ENCODE measurements around the gene MMAA.
"Not testable (repeated sequence)": the region's sequence is repeated elsewhere in the genome, so short reads cannot be mapped to it uniquely, and the experiment has no call there.

Gene MMAA

DNA sequence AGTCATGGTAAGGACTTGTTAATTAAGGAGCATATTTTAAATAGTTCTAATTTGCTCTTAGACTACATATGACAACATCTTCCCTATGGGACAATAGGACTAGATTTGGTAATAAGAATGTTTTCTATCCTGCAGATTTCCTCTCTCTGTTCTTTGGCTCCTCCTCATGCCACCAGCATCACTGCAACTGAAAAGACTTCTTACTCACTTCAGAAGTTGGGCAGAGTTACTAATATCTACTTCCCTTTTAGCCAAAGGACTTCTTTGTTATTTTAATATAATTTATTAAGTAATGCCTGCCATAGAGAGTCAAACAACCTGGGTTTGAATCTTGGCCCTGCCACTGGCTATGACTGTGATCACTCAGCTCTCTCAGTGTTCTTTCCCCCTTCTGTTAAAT is 16.4 kb downstream of the MMAA start:
- DNase-seq = no peak

DNA sequence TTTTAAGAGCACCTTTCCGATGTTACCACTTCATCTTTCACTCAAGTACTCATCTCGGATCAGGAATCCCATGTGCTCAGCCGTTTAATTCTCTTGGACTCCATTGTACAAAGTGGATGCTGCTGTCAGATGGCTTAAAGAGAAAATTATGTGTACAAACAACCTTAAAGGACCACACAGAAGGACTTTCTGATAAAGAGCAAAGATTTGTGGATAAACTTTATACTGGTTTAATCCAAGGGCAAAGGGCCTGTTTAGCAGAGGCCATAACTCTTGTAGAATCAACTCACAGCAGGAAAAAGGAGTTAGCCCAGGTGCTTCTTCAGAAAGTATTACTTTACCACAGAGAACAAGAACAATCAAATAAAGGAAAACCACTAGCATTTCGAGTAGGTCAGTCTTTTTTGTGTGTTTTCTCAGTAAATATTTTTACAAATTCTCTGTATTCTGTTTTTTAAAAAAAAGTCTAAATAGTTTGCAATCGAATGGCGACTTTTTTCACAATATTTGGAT is 20.1 kb downstream of the MMAA start:
- no peak for DNase-seq

DNA sequence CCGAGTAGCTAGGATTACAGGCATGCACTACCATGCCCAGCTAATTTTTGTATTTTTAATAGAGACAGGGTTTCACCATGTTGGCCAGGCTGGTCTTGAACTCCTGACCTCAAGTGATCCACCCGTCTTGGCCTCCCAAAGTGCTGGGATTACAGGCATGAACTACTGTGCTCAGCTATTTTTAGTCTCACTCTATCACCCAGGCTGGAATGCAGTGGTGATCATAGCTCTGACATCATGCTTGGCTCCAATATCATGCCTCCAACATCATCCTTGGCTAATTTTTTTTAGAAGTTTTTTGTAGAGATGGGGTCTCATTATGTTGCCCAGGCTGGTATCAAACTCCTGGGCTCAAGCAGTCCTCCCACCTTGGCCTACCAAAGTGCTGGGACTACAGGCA is 21.1 kb downstream of the MMAA start:
- not testable (repeated sequence) for DNase-seq

DNA sequence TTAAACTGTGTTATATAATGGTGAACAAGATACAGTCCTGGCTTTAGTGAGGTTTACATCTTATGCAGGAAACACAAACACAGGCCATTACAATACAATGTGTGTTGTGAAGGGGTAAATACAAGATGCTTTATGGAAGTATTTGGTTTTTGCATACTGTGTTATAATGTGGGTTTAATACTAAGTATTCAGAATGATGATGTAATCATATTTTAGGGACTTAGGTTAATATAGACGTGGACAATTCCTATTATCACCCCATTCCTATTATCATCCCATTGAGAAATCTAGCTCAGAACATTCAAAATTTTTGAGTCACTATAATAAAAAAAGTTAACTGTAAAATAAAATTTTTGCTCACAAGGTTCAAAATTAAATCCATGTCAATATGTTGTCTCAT is 24.1 kb downstream of the MMAA start:
- no peak for DNase-seq

DNA sequence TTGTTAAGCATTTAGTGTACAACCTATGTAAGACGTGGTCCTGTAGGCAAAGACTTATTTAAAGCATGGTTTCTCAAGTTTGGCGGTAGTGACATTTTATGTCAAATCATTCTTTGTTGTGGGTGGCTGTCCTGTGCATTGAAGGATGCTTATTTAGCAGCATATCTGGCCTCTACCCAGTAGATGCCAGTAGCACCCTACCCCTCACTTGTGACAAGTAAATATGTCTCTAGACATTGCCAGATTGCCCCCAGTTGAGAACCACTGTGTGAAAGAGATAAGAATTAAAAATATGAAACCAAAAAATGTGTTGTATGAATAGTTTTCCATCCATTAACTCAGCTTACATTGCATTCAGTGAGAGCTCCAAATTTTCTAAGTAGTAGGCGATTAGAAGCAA is 25.5 kb downstream of the MMAA start:
- DNase-seq = no peak

DNA sequence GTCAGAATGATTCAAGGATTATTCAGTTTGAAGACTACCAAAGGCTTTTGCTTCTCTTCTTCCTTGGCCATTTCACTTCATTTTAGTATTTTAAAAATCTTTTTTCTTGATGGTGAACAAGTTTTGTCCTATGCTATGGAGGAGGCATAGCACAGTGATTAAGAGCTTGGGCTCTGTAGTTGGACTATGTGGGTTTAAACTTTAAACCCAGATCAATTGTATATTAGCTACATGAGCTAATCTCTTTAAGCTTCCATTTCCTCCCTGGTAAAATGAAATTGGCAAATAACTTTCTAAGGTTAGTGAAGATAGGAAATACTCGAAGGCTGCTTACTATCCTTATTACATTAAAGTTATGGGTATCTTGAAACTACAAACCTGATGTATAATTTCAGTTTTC is 37.0 kb downstream of the MMAA start:
- no peak for DNase-seq

DNA sequence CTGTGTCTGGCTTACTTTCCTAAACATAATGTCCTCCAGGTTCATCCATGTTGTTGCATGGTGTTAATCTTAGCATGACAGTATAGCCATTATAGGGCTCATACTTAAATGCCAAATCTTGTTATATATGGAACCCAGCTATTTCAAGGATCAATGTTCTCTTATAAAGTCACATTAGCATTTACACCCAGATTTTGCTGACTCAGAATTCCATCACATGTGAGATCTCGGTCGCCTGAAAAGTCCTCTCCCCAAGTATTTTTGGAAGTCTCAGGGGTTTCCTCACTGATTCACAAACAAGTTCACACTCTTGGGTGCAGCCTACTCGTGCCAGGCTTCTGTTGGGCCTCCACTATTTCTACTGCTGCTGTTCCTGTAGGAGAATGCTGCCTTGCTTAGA is 40.9 kb downstream of the MMAA start:
- DNase-seq = no peak

DNA sequence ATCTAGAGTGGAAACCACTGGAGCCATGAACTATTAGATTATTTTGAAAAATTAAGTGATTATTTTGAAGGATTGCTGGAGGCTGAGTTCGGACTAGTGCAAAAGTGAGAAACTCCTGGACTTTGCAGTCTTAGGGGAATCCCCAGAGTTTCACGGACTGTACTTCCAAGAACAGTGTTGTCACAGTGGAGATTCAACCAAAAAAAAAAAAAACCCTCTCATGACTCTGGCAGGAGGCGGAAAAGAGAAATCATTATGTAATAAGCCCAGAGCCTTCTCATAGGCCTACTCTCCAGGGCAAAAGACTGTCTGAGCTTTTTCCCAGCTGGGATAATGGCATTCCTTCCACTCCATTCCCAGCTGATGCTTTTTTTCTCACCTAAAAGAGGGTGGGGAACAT is 44.0 kb downstream of the MMAA start:
- DNase-seq = no peak

DNA sequence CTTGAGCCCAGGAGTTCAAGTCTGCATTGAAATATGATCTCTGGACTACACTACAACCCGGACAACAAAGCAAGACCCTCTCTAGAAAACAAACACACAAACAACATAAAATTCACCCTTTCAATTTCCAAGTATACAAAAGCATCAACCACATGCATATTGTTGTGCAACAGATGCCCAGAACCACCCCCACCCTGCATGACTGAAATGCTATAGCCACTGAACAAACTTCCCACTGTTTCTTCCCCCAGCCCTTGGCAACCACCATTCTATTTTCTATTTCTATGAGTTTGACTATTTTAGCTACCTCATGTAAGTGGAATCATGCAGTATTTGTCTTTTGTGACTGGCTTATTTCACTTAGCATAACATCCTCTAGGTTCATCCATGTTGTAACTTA is 46.6 kb downstream of the MMAA start:
- no peak for DNase-seq

DNA sequence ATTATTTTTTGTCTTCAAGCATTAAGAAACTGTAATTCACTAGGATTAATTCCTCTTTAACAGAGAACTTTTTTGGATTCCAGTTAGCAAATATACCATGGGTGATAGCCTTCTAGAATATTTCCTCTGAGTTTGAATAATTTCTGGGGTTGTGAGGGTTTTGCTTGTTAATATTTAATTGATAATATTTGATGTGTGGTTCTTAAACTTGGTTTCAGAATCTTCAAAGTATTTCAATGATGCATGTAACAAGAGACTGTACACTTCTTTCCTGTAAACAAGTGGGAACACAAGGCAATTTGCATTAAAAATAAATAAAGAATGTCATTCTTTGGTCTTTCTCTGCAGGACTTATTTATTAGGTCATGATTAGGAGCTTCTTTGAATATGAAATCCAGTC is 51.2 kb downstream of the MMAA start:
- no peak for DNase-seq

DNA sequence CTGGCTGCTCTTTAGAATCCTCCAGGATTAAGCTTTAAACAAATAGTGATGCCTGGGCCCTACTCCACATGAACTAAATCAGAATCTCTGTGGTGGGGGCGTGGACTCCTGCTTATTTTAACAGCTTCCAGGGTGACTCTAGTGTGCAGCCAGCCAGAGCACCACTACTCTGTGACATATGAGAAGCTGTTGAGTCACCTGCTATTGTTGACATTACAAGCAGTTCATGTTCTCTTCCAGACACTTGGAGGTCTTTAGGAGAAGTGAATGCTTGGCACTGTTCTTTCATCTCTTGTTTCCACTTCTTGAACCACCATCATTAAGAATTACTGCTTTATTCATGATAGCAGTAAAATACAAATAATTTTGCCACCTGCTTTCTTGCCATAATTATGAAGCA is 60.3 kb downstream of the MMAA start:
- no peak for DNase-seq

DNA sequence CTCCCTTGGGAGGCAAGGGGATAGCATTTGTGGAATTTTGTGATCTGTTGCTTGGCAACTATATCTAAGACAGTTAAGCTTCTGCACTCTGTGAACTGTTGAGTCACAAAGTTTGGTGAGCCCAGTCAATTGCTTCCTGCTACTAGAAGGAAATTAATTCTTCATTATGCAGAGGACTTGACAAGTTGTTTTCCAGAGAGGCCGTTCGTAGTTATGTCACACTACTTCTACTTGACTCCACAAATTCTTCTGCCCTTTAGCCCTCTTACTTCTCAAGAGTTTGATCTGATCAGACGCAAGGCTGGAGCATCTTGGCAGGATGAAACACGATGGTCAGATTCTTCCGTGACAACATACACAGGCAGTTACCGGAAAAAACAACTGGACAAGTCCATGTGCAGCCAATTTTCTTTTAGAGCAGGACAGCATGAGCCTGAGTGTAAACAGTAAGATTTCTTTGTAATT is 60.8 kb downstream of the MMAA start, which contains the start of gene C4orf51:
C4orf51 (plus strand) TSS at position 156 of the 465 bp plus-strand sequence; CDS start at position 214, 58 bp downstream.
- no peak for DNase-seq

DNA sequence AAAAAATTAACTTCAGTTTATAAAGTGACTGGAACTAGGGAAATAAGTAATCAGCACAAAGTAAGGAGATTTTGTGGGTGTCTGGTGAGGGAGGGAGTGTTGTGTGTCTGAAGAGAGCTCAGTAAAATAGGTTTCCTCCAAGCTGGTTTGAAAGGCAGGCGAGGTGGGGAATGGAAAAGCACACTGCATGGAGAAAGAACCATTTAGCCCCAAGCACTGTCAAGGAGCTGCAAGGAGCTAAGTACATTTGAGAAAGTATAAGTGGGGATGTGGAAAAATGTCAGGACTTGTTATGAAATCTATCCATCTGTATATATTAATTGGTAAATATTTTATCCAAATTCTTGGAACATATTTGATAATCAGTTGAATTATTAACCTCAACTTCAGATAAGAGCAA is 61.7 kb downstream of the MMAA start:
- DNase-seq = no peak

DNA sequence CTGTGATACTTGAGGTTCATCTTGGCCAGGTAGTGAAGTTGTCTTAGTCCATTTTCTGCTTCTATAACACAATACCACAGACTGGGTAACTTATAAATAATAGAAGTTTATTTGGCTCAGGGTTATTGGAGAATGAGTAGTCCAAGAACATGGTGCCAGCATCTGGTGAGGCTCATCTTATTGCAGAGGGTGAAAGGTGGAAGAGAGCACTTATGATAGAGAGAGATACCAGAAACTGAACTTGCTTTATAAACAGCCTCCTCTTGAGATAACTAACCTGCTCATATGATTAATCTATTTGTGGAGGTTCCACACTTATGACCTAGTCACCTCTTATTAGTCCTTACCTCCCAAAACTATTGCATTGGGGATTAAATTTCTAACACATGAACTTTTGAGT is 62.3 kb downstream of the MMAA start:
- DNase-seq = no peak

DNA sequence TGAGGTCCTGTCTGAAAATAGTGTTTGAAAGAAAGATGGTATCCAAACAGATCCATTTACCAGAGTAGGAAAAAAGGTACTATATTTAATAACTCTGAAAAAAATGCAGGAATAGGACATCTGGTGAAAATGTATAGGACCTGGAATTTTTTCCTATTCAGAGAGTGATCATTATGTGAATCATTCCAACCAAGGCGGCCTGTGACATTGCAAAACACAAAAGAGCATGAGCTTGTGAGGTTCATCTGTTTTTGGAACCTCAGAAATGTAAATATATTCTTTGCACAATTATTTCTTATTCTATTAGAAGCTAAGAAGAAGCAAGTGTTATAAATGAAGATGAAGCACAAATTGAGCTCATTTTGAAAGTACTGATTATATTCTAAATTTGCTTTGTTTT is 62.8 kb downstream of the MMAA start:
- no peak for DNase-seq

DNA sequence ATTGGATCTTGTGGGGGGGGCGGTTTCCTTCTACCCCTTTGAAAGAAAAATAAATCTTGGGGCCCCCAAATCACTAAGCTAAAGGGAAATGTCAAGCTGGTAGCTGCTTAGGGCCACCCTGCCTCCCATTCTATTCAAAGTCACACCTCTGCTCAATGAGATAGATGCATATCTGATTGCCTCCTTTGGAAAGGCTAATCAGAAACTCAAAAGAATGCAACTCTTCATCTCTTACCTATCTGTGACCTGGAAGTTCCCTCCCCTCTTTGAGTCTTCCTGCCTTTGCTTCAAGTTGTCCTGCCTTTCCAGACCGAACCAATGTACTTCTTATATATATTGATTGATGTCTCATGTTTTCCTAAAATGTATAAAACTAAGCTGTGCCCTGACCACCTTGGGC is 67.8 kb downstream of the MMAA start:
- no peak for DNase-seq

DNA sequence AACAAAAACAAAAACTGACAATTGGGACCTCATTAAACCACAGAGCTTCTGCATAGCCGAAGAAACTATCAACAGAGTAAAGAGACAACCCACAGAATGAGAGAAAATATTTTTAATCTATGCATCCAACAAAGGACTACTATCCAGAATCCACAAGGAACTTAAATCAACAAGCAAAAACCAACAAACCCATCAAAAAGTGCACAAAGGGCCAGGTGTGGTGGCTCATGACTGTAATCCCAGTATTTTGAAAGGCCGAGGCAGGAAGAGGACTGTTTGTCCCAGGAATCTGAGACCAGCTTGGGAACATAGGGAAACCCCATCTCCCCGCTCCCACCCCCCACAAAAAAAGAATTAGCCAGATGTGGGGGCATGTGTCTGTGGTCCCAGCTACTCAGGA is 71.4 kb downstream of the MMAA start:
- no peak for DNase-seq

DNA sequence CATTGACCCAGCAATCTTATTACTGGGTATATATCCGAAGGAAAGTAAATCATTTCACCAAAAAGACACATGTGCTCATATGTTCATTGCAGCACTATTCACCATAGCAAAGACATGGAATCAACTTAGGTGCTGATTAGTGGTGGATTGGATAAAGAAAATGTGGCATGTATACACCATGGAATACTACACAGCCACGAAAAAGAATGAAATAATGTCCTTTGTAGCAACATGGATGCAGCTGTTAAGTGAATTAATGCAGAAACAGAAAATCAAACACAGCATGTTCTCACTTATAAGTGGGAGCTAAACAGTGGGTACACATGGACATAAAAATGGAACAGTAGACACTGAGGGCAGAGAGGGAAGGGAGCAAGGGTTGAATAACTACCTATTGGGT is 72.2 kb downstream of the MMAA start:
- DNase-seq = not testable (repeated sequence)

DNA sequence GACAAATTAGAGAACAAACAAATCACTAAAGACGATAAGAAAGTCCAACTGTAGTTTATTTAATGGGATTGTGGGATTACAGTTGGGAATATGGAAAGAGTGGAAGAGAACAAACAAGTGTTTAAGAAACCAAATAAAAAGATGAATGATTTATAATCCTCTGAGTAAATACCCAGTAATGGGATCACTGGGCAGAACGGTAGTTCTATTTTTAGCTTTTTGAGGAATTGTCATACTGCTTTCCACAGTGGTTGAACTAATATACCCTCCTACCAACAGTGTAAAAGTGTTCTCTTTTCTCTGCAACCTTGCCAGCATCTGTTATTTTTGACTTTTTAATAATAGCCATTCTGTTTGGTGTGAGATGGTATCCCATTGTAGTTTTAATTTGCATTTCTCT is 75.7 kb downstream of the MMAA start:
- DNase-seq = no peak

DNA sequence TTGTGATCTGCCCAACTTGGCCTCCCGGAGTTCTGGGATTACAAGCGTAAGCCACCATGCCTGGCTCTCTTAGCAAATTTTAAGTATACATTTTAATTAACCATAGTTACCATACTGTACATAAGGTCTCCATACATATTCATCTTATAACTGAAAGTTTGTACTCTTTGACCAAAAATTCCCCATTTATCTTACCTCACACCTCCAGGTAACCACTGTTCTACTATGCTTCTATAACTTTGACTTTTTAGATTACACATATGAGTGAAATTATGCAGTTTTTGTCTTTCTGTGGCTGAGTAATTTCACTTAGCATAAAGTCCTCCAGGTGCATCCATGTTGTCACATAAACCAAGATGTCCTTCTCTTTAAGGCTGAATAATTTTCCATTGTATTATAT is 78.1 kb downstream of the MMAA start:
- DNase-seq = no peak

DNA sequence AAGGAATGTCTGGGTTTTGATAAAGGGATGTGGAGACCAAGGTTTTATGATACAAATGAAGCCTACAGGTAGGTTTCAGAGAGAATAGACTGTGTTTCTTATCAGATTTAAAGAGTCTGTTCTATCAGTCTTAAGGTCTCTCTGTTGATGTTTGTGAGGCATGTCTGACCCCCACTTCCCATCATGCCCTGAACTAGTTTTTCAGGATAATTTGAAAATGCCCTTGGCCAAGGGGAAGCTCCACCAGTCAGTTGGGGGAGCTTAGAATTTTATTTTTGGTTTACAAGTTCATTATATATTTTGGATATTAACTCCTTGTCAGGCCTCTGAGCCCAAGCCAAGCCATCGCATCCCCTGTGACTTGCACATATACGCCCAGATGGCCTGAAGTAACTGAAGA is 79.3 kb downstream of the MMAA start:
- DNase-seq = no peak

DNA sequence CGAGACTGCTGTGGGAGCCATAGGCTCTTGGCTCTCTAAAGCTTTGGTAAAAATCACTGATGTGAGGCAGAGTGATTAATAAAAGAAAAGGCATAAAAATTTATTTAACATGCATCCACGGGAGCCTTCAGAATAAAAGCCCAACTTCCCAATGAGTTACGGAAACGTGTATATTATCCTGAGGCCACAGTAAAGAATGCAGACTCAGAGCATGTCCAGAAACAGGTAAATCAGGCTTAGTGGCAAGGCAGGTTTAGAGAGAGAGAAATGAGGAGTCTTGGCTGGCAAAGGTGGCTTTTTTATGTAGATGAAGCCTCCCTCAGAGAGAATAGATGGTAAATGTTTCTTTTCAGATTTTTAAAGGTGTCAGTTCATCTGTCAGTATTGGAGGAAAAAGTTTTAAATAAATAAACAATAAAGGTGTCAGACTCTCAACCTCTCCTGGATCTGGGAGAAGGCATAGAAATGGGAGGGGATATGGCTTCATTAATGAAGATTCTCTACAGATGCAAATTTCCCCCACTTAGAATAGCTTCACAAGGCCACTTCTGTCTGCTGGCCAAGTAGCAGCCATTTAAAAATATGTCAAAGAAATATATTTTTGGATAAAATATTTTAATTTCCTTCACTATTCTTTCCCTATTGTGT is 84.8 kb downstream of the MMAA start:
- DNase-seq = no peak

DNA sequence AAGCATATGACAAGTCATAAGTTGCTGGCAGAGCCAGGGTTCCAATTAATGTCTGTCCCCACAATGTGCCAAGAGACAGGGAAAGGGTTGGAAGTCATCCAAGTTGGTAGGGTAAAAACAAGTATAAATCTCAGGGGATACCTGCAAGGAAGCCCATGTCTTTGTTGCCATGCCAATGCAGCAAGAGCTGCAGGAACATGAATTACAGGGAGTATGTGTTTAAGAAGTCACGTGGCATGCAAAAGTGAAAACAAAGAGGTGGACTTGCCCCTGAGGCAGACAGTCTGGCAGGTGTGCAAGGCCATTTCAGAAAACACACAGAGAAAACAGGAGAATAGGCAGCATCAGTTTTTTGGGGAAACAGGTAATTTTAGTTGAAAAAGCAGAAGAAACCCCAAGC is 90.2 kb downstream of the MMAA start:
- DNase-seq = no peak

Data from activated CD4-positive, alpha-beta T cell treated with anti-CD3 and anti-CD28 coated beads for 4 hours (primary cell).